K562 (cell line): Measurements from ENCODE around the gene UBL7. TPM values are rescaled to one million over a fixed set of nuclear protein-coding genes. Genes with fewer than 3 reads are reported as not detected.

Experiments
- ATAC-seq: fragments of 200-7000 bp; cut with Tn5 transposase; 3 replicates; pipeline ENCODE4 v1.9.1; 2020; ENCODE audit warnings: moderate library complexity
- BruUV-seq: library from RNA; stranded (reverse); fragments of 400-500 nt; replicated peaks from 2 replicates; lab custom pipeline; 2021; lab: Mats Ljungman, UMichigan
- CTCF ChIA-PET: fragments of 300-600 bp; formaldehyde crosslinking; extraction: SDS; loops from one replicate; lab custom pipeline; 2021; ENCODE audit warnings: low intra/inter-chr PET ratio; lab: Yijun Ruan, JAX
- POLR2A ChIA-PET: fragments of 300-600, 350-650 bp; sonication (Branson Sonifier 250); formaldehyde crosslinking; extraction: SDS; loops from one replicate; lab custom pipeline; 2021; ENCODE audit warnings: antibody characterized with exemption, inconsistent platforms; lab: Yijun Ruan, JAX
- DNase-seq, 4 experiments: peaks; one replicate each; pipeline versions ENCODE4 v3.0.0 to v3.0.0-alpha.2; 2011 to 2018; ENCODE audit warnings: low spot score in 3 of 4, mixed read lengths in 3 of 4; ENCODE audit errors: extremely low read depth in 1 of 4
- FAIRE-seq: peaks from 2 replicates; lab custom pipeline; 2011; peaks lifted over from hg19 to GRCh38; lab: Jason Lieb, UNC
- H2AFZ ChIP-seq: 2 replicates; pipeline ENCODE4 v1.6.0; 2011; ENCODE audit warnings: low read depth, low read length, control low read depth, inconsistent platforms
- H3K27ac ChIP-seq: fragments of 200-600 bp; 3 replicates; pipeline ENCODE4 v1.8.0; 2011; ENCODE audit warnings: low read depth, mild to moderate bottlenecking, control low read depth, inconsistent platforms, low read length, moderate library complexity, mixed read lengths; ENCODE audit errors: extremely low read depth
- H3K27me3 ChIP-seq, 2 experiments: fragments of 300-600 bp in 1 of 2; 2 replicates in 1 of 2; 3 replicates in 1 of 2; pipeline versions ENCODE4 v1.6.0 to v1.8.0; 2011; ENCODE audit warnings: inconsistent platforms in 2 of 2, low read length in 2 of 2, mild to moderate bottlenecking in 1 of 2, mixed read lengths in 1 of 2, moderate library complexity in 1 of 2; ENCODE audit not compliant: control insufficient read depth in 2 of 2, insufficient read depth in 2 of 2
- H3K36me3 ChIP-seq: fragments of 300-600 bp; 3 replicates; pipeline ENCODE4 v1.8.0; 2011; ENCODE audit warnings: mild to moderate bottlenecking, low read length, inconsistent platforms; ENCODE audit not compliant: control insufficient read depth, insufficient read depth
- H3K4me1 ChIP-seq, 2 experiments: fragments of 200-600 bp in 1 of 2; replicated peaks in 1 of 2; 2 replicates in 1 of 2; 3 replicates in 1 of 2; pipeline versions ENCODE4 v1.5.1 to v1.8.0; 2011; ENCODE audit warnings: inconsistent platforms in 2 of 2, low read length in 2 of 2, mild to moderate bottlenecking in 1 of 2, mixed read lengths in 1 of 2, moderate library complexity in 1 of 2; ENCODE audit not compliant: control insufficient read depth in 2 of 2, insufficient read depth in 2 of 2
- H3K4me2 ChIP-seq: 2 replicates; pipeline ENCODE4 v1.6.1; 2011; ENCODE audit warnings: low read length, control low read depth, inconsistent platforms, mixed read lengths; ENCODE audit not compliant: insufficient read depth
- H3K4me3 ChIP-seq: fragments of 200-600 bp; sonication (generic), shearing (Covaris generic); 2 replicates; pipeline ENCODE4 v1.5.1; 2016; ENCODE audit warnings: control low read depth, inconsistent platforms
- H3K79me2 ChIP-seq: fragments of 200-600 bp; 3 replicates; pipeline ENCODE4 v1.8.0; 2011; ENCODE audit warnings: low read length, inconsistent platforms; ENCODE audit not compliant: control insufficient read depth, insufficient read depth
- H3K9ac ChIP-seq, 2 experiments: 2 replicates each; pipeline versions ENCODE4 v1.6.0 to v1.6.1; 2011; ENCODE audit warnings: low read depth in 2 of 2, low read length in 2 of 2, control low read depth in 1 of 2, inconsistent platforms in 1 of 2, mild to moderate bottlenecking in 1 of 2, mixed read lengths in 1 of 2; ENCODE audit not compliant: insufficient read depth in 1 of 2
- H3K9me1 ChIP-seq: one replicate; pipeline ENCODE4 v1.6.0; 2011; ENCODE audit warnings: inconsistent platforms, mild to moderate bottlenecking, low read length, moderate library complexity; ENCODE audit not compliant: control insufficient read depth, insufficient read depth
- H3K9me3 ChIP-seq: replicated peaks from 2 replicates; pipeline ENCODE4 v1.5.1; 2011; ENCODE audit warnings: low read depth, low read length, inconsistent platforms; ENCODE audit not compliant: control insufficient read depth, insufficient read depth
- H4K20me1 ChIP-seq: replicated peaks from 2 replicates; pipeline ENCODE4 v1.6.1; 2011; ENCODE audit warnings: low read length, inconsistent platforms, mixed read lengths; ENCODE audit not compliant: control insufficient read depth, insufficient read depth
- BHLHE40 ChIP-seq: IDR thresholded peaks from 2 replicates; pipeline ENCODE4 v1.6.1; 2011; ENCODE audit warnings: low read length, improper control_type of control experiment
- CBX3 ChIP-seq, 2 experiments: IDR thresholded peaks; 1 replicate in 1 of 2; 2 replicates in 1 of 2; pipeline ENCODE4 v1.6.1; 2012; ENCODE audit warnings: inconsistent platforms in 2 of 2, low read length in 2 of 2, borderline replicate concordance in 1 of 2, control low read depth in 1 of 2
- GTF2F1 ChIP-seq: IDR thresholded peaks from 2 replicates; pipeline ENCODE4 v1.6.1; 2011; ENCODE audit warnings: low read depth, low read length, improper control_type of control experiment
- HLTF ChIP-seq: fragments of 450-650 bp; IDR thresholded peaks from 2 replicates; pipeline ENCODE4 v1.6.1; 2016
- KAT7 ChIP-seq: sonication (generic); formaldehyde crosslinking; IDR thresholded peaks from 2 replicates; pipeline ENCODE4 v1.8.0; 2022; ENCODE audit warnings: missing genetic modification reagents, mild to moderate bottlenecking, borderline replicate concordance
- KDM5B ChIP-seq: fragments of 200-600 bp; sonication (generic); IDR thresholded peaks from 2 replicates; pipeline ENCODE4 v1.6.1; 2012; ENCODE audit warnings: low read depth, mild to moderate bottlenecking, moderate library complexity, low read length, control low read depth, inconsistent platforms; ENCODE audit not compliant: insufficient replicate concordance
- KHSRP ChIP-seq: fragments of 450-650 bp; IDR thresholded peaks from 2 replicates; pipeline ENCODE4 v1.6.1; 2017
- KLF6 ChIP-seq: fragments of 250-450 bp; sonication (Bioruptor Pico); IDR thresholded peaks from 2 replicates; pipeline ENCODE4 v1.4.0; 2020; ENCODE audit warnings: mild to moderate bottlenecking, moderate library complexity, borderline replicate concordance
- OTX1 ChIP-seq: fragments of 450-650 bp; formaldehyde crosslinking; IDR thresholded peaks from 2 replicates; pipeline ENCODE4 v1.4.0; 2022; ENCODE audit warnings: mild to moderate bottlenecking
- RFX7 ChIP-seq: fragments of 250-450 bp; sonication (Bioruptor Pico); IDR thresholded peaks from 2 replicates; pipeline ENCODE4 v1.5.1; 2021; ENCODE audit warnings: mild to moderate bottlenecking
- SMAD1 ChIP-seq: fragments of 150-350 bp; IDR thresholded peaks from 2 replicates; pipeline ENCODE4 v1.6.1; 2014; ENCODE audit warnings: low read length, low read depth; ENCODE audit not compliant: partially characterized antibody
- SMAD4 ChIP-seq: fragments of 250-450 bp; sonication (Bioruptor Pico); conservative IDR thresholded peaks from 2 replicates; pipeline ENCODE4 v1.8.0; 2021; ENCODE audit warnings: inconsistent platforms, mild to moderate bottlenecking, moderate library complexity
- TAF1 ChIP-seq: IDR thresholded peaks from 2 replicates; pipeline ENCODE4 v1.6.1; 2011; ENCODE audit warnings: mild to moderate bottlenecking, low read length, moderate library complexity; ENCODE audit not compliant: insufficient read depth, control insufficient read depth, severe bottlenecking; ENCODE audit errors: extremely low read depth
- TCF7L2 ChIP-seq: fragments of 150-350 bp; IDR thresholded peaks from 2 replicates; pipeline ENCODE4 v1.6.1; 2016; ENCODE audit warnings: low read depth, mild to moderate bottlenecking, low read length, moderate library complexity
- TEAD4 ChIP-seq, 2 experiments: sonication (generic) in 1 of 2; formaldehyde crosslinking in 1 of 2; IDR thresholded peaks; 2 replicates each; pipeline versions ENCODE4 v1.6.1 to v1.8.0; 2012 to 2022; ENCODE audit warnings: borderline replicate concordance in 1 of 2, inconsistent platforms in 1 of 2, low read length in 1 of 2, mild to moderate bottlenecking in 1 of 2, missing genetic modification reagents in 1 of 2
- VEZF1 ChIP-seq: fragments of 200-800 bp; sonication (Bioruptor generic); IDR thresholded peaks from 2 replicates; pipeline ENCODE4 v1.6.1; 2017; ENCODE audit warnings: missing genetic modification characterization, missing compliant biosample characterization
- XRCC3 ChIP-seq: fragments of 450-650 bp; IDR thresholded peaks from 2 replicates; pipeline ENCODE4 v1.6.1; 2017; ENCODE audit warnings: mild to moderate bottlenecking, moderate library complexity
- ZNF143 ChIP-seq: sonication (generic); formaldehyde crosslinking; IDR thresholded peaks from 2 replicates; pipeline ENCODE4 v1.9.0; 2022; ENCODE audit warnings: mild to moderate bottlenecking, missing genetic modification reagents
- ZNF224 ChIP-seq: sonication (generic); formaldehyde crosslinking; IDR thresholded peaks from 2 replicates; pipeline ENCODE4 v1.8.0; 2022; ENCODE audit warnings: mild to moderate bottlenecking, missing genetic modification reagents
- ZNF75A ChIP-seq: fragments of 450-650 bp; formaldehyde crosslinking; IDR thresholded peaks from 2 replicates; pipeline ENCODE4 v1.4.0; 2020; ENCODE audit warnings: mild to moderate bottlenecking
- WGBS: fragments of 100-300 bp; shearing (Covaris generic); methylation state at CpG from one replicate; pipeline ENCODE4 v1.1.6; 2016; ENCODE audit warnings: low coverage, mixed read lengths; ENCODE audit not compliant: insufficient coverage; ENCODE audit errors: missing lambda C conversion rate; 5-methylcytosine and 5-hydroxymethylcytosine counted together
- in situ Hi-C: fragments of 300-500 bp; cut with MboI; formaldehyde crosslinking; loops from 4 replicates; pipeline ENCODE4 v1.15.0; 2018; ENCODE audit warnings: inconsistent platforms, mixed read lengths
- intact Hi-C: fragments of 100-400 bp; cut with micrococcal nuclease; formaldehyde crosslinking; loops from 2 replicates; pipeline ENCODE4 v1.14.2; 2022
- polyA plus RNA-seq, 8 experiments: library from polyadenylated mRNA; depleted of rRNA in 4 of 8; stranded (reverse) in 5 of 8; unstranded in 3 of 8; fragments of >200 nt; fragmentation: Nextera tagmentation in 2 of 8; fragmentation: Illumina TruSeq in 1 of 8; extraction: Ambion mirVana in 2 of 8; extraction: Trizol in 1 of 8; gene quantifications; 2 replicates each; pipeline versions ENCODE4 v1.2.1 to v1.2.3, GENCODE V29; 2011 to 2014; ENCODE audit warnings: inconsistent platforms in 1 of 8, missing spikeins in 1 of 8
- total RNA-seq, 7 experiments: library from RNA; depleted of rRNA in 6 of 7; stranded (reverse); fragments of >200 nt in 6 of 7; fragmentation: Illumina TruSeq in 2 of 7; extraction: Trizol in 2 of 7; gene quantifications; 2 replicates each; pipeline versions ENCODE4 v1.2.1 to v1.2.3, GENCODE V29; 2011 to 2021; ENCODE audit warnings: low replicate concordance in 1 of 7

UBL7 gene
- total and polyA plus RNA-seq, 9 of the 15 experiments (the other 6 are each of a cell fraction or from before 2014, with no cell fraction given), result 19.2 to 63.4 (median 44.9) TPM

- ChIA-PET POLR2A (interaction anchor here (0.7 to 1.0 kb wide), 3 partner anchors 19 to 201 kb away, joined by 3 read pairs; no protein-coding TSS in a partner anchor), CTCF (no interaction called here)
- Histone ChIP-seq H3K9me3 (no peaks in the 10 kb centered on the region), H2AFZ (no peak overlapping the region), H3K4me3 (no peak overlapping the region), H3K79me2 (peaks cover 98% of the 10 kb centered on the region), H4K20me1 (peaks cover 44% of the 10 kb centered on the region), H3K36me3 (peaks cover 46% of the 10 kb centered on the region), H3K4me1 (peaks cover 72 to 88% of the 10 kb centered on the region in 2 experiments), H3K4me2 (peak overlapping the region; percentile 47), H3K9me1 (peaks cover 5% of the 10 kb centered on the region), H3K27ac (peak overlapping the region; percentile 23; the same call in 1 of the 3 replicates), H3K27me3 (no peaks in the 10 kb centered on the region), H3K9ac (peak overlapping the region in 1 of 2 experiments; percentile 84; a peak in 1 of 4 replicates)
- in situ Hi-C loops, result no loop called here
- WGBS, result 19% methylated on average over 7 of the region's 7 CpGs
- no TSS peak for BruUV-seq
- ATAC-seq, result peak; percentile 65
- intact Hi-C loops, result no loop called here
- peak; percentile 61 to 86 (median 71) for DNase-seq
- peak; percentile 86 for FAIRE-seq
- TF ChIP-seq SMAD1 (no peak), KHSRP (no peak), KAT7 (CRISPR knock-in tag) (no peak), TAF1 (no peak), SMAD4 (CRISPR knock-in tag) (peak; percentile 88), VEZF1 (0 out of 2 replicates have a peak, but pooled peaks have one; percentile 16), KDM5B (no peak), HLTF (no peak), ZNF224 (CRISPR knock-in tag) (no peak), GTF2F1 (no peak), CBX3 (IDR thresholded peaks at IDR 0.05; ENCODE audit: borderline replicate concordance in 1 of 2, low read length in 2 of 2) (no peak), TEAD4 (IDR thresholded peaks at IDR 0.05; ENCODE audit: low read length) (peak; percentile 58; the same call in 1 of the 2 replicates), TEAD4 (CRISPR knock-in tag; IDR thresholded peaks at IDR 0.05; ENCODE audit: borderline replicate concordance) (no peak), XRCC3 (no peak), ZNF143 (CRISPR knock-in tag) (no peak), TCF7L2 (no peak), KLF6 (no peak), ZNF75A (no peak), RFX7 (CRISPR knock-in tag) (no peak), OTX1 (CRISPR knock-in tag) (no peak), BHLHE40 (0 out of 2 replicates have a peak, but pooled peaks have one; percentile 22)
Observed at GRCh38 chr15:74425630-74426029, 35.3 kb downstream of the UBL7 start.
